ENCODE measurements around the gene CDCA5. TPM values are rescaled to one million over a fixed set of nuclear protein-coding genes. Genes with fewer than 3 reads are reported as not detected.
A peak's percentile ranks its signal among the peaks of the same experiment; 100 is the strongest.
"Not testable (repeated sequence)": the region's sequence is repeated elsewhere in the genome, so short reads cannot be mapped to it uniquely, and the experiment has no call there.

Gene CDCA5
- polyA plus RNA-seq, 1 donor from 2014 or later = 2.0 TPM

DNA sequence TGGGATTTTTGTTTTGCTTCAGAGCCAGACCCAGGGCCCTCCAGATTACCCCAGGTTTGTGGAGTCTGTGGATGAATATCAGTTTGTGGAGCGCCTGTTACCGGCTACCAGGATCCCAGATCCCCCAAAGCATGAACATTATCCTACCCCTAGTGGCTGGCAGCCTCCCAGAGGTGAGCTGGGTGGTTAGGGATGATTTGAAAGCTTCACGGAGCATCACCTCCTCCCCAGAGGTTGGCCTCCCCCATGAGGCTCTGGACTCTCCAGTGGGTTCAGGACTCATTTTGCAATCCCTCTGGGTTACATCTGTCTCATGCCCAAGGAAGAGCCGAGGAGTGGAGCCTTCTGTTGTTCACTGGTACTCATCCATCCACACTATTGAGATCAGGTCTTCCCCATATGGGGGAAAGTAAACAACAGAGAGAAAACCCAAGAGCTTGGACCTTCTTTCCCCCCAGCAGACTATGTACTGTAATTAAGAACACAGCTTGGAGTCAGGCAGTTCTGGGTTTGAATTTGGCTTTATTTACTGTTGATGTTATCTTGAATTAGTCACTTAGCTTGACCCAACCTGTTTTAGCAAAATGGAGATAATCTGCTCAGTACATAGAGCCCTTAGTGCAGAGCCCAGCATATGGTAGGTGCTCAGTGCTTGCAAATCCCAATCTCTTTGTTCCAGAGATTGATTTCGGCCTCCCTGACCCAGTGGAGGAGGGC is 40.8 kb upstream of the CDCA5 start:
- Mint-ChIP-seq H3K27ac (peak overlapping the region in 1 of 3 donors; percentile 72), H3K9me3 (no peaks in the 10 kb centered on the region), H3K27me3 (no peaks in the 10 kb centered on the region), H3K4me3 (peak overlapping the region in 3 of 4 donors; percentile 44 to 85 (median 63)), H3K4me1 (peaks cover 8 to 28% (median 17%) of the 10 kb centered on the region in 3 donors), H3K36me3 (peaks cover 4% of the 10 kb centered on the region)

DNA sequence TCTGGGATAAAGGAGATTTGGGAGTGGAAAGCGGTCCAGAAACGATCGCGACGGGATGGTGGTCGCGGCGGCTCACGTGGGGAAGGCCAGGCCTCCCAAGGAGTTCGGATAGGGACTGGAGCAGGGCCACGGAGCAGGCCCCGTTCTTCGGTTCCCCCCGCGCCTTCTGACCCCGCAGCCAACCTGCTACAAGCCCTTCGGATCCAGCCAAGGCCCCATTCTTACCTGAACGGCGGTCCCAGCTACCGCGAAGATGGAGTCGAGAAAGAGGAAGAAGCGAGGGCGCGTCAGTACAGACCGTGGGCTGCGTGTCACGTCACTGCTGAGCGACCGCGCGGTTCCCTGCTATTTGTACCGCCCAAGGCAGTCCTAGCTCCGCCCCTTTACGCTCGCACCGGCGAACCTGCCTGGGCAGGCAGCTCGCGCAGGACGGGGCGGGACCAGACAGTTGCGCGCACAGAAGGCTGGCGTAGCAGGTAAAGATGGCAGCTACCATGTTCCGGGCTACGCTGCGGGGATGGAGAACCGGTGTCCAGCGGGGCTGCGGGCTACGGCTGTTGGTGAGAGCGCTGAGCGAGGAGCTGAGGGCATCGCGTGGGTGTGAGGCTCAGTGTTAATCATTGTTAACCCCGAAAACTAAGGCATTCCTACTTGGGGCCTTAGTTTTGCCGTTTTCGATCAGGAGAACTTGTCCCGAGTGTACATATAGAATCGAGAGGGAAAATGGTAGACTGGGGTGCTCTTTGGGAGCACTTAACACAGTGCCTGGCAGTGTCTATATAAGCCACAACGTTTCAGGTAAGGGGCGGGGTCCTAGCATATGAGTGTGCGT is 38.2 kb upstream of the CDCA5 start, which contains the start of the genes FAU and MRPL49:
Gene FAU (minus strand): TSS at position 270 of the 832 bp plus-strand sequence. CDS start 321 bp downstream, outside the sequence.
Gene MRPL49 (plus strand): TSS at position 457 of the 832 bp plus-strand sequence. CDS start 26 bp downstream, at position 483.
- Mint-ChIP-seq H3K4me1 (peaks cover 15 to 39% (median 17%) of the 10 kb centered on the region in 3 donors), H3K27ac (peak within 1 kb of the TSS; percentile 98 to 99 (median 99)), H3K36me3 (peaks cover 7% of the 10 kb centered on the region), H3K27me3 (no peaks in the 10 kb centered on the region), H3K9me3 (no peaks in the 10 kb centered on the region), H3K4me3 (peak within 1 kb of the TSS; percentile 95 to 100 (median 99))

DNA sequence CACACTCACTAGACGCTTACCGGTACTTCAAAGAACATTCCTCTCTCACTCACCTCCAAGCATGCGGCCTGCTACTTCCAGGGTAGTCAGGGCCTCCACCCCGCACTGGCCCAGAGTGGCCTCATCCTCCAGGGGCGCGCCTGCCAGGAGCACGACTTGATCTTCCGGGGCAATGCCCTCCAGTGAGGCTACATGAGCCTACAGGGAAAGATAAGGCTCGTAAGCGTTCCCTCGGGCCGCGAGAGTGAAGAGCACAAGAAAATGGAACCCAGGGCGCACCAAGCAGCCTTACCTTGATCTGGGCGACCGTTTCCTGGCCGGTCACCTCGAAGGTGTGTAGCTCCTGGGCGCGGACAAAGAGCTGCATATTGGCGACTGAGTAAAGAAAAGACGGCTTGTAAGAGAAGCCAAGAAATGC is 37.6 kb upstream of the CDCA5 start:
- Mint-ChIP-seq H3K4me3 (peak overlapping the region; percentile 95 to 100 (median 99)), H3K36me3 (peaks cover 7% of the 10 kb centered on the region), H3K27me3 (no peaks in the 10 kb centered on the region), H3K4me1 (peaks cover 15 to 39% (median 21%) of the 10 kb centered on the region in 3 donors), H3K27ac (peak overlapping the region; percentile 98 to 99 (median 99)), H3K9me3 (no peaks in the 10 kb centered on the region)

GRCh38 chr11:65120831-65121230 is 37.0 kb upstream of the CDCA5 start:
- Mint-ChIP-seq H3K4me3 (peak overlapping the region; percentile 95 to 100 (median 99)), H3K36me3 (peaks cover 7% of the 10 kb centered on the region), H3K9me3 (no peaks in the 10 kb centered on the region), H3K4me1 (peaks cover 15 to 41% (median 21%) of the 10 kb centered on the region in 3 donors), H3K27me3 (no peaks in the 10 kb centered on the region), H3K27ac (peak overlapping the region; percentile 98 to 99 (median 99))

DNA sequence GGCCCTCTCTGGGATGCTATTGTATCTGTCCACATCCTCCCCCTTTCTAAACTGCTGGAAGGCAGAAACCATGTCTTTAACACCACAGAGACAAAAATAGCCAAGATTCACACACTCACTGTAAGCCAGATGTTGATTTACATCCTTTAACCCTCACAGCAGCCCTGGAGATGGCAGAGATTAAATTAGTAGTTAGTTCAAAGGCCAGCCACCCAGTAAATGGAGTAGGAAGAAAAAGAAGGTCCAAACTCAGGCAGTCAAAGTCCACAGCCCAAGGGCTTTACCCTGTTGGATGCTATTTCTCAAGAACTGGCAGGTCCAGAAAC is 35.8 kb upstream of the CDCA5 start:
- Mint-ChIP-seq H3K4me3 (peak overlapping the region in 1 of 4 donors; percentile 75), H3K27me3 (no peaks in the 10 kb centered on the region), H3K36me3 (peaks cover 7% of the 10 kb centered on the region), H3K4me1 (peaks cover 15 to 41% (median 21%) of the 10 kb centered on the region in 3 donors), H3K9me3 (no peaks in the 10 kb centered on the region), H3K27ac (peak overlapping the region; percentile 16 to 76 (median 73))

GRCh38 chr11:65118891-65119669 is 35.2 kb upstream of the CDCA5 start:
- H3K36me3 Mint-ChIP-seq, H3K27me3 Mint-ChIP-seq, H3K9me3 Mint-ChIP-seq: not testable (repeated sequence)
- Mint-ChIP-seq H3K4me3 (peak overlapping the region in 3 of 4 donors; percentile 12 to 77 (median 13)), H3K4me1 (peaks cover 15 to 39% (median 19%) of the 10 kb centered on the region in 3 donors), H3K27ac (peak overlapping the region in 2 of 3 donors; percentile 73 to 76)

GRCh38 chr11:65118097-65118837 is 34.4 kb upstream of the CDCA5 start:
- peak overlapping the region; percentile 90 to 94 (median 92) for H3K27ac Mint-ChIP-seq
- no peaks in the 10 kb centered on the region for H3K27me3 Mint-ChIP-seq
- peaks cover 19 to 43% (median 24%) of the 10 kb centered on the region in 3 donors for H3K4me1 Mint-ChIP-seq
- H3K36me3 Mint-ChIP-seq = peaks cover 7% of the 10 kb centered on the region
- H3K4me3 Mint-ChIP-seq = peak overlapping the region; percentile 86 to 94 (median 89)
- no peaks in the 10 kb centered on the region for H3K9me3 Mint-ChIP-seq

DNA sequence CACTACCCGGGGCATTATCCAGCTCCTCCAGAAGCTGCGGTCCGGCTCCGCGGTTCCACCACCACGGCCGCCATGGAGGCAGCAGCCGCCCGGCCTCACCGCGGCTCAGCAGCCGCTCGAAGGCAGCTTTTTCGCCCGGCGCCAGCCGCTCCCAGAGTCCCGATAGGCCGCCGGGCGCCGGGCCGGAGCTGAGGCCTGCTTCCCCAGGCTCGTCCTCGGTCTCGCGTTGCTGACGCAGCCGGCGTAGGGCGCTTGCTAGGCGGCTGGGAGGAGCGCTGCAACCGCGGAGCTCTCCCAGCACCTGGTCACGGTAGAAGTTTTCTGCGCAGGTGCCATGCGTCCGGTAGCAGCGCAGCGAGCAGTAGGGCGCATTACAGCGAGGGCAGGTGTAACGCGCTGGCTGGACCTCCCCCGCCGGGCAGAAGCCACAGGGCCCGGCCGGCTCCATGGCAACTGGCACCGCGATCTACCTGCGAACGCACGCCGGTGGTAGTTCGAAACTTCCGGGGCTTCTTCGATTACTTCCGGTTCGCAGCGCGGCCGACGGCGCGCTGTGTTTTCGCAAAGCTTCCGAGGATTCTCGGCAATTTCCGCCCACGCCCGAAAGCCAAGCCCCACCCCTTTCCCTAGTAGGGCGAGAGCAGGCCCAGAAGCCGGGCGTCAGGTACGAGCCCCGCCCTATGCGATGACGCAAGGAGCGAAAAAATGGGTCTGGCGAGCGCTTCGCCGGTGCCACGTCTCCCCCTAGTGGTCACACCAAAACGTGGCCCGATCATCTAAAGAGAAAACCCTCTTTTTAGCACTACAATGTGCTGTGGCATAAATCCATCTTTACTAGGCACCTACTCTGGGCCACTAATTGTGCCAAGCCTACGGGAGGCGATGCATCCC is 33.6 kb upstream of the CDCA5 start, which contains the start of gene ZNHIT2:
Gene ZNHIT2 (minus strand): TSS at position 496 of the 891 bp plus-strand sequence. CDS start 48 bp downstream, at position 448.
- Mint-ChIP-seq H3K27ac (peak within 1 kb of the TSS; percentile 90 to 94 (median 92)), H3K4me1 (peaks cover 21 to 41% (median 26%) of the 10 kb centered on the region in 3 donors)

GRCh38 chr11:65116370-65117205 is 32.7 kb upstream of the CDCA5 start:
- Mint-ChIP-seq H3K27ac (peak overlapping the region; percentile 31 to 94 (median 90)), H3K4me3 (peak overlapping the region; percentile 86 to 96 (median 90)), H3K36me3 (peaks cover 4% of the 10 kb centered on the region), H3K9me3 (no peaks in the 10 kb centered on the region), H3K27me3 (no peaks in the 10 kb centered on the region), H3K4me1 (peaks cover 15 to 33% (median 22%) of the 10 kb centered on the region in 3 donors)

More for the DNA sequence above, 33.6 kb upstream of the CDCA5 start, which contains the start of gene ZNHIT2:
- no peaks in the 10 kb centered on the region for H3K9me3 Mint-ChIP-seq
- H3K4me3 Mint-ChIP-seq = peak within 1 kb of the TSS; percentile 86 to 96 (median 90)
- no peaks in the 10 kb centered on the region for H3K27me3 Mint-ChIP-seq
- H3K36me3 Mint-ChIP-seq = peaks cover 7% of the 10 kb centered on the region

GRCh38 chr11:65115361-65116082 is 31.7 kb upstream of the CDCA5 start:
- Mint-ChIP-seq H3K4me3 (peak overlapping the region in 3 of 4 donors; percentile 9 to 86 (median 63)), H3K36me3 (peaks cover 3% of the 10 kb centered on the region), H3K4me1 (peaks cover 22 to 36% (median 23%) of the 10 kb centered on the region in 3 donors), H3K27me3 (no peaks in the 10 kb centered on the region), H3K9me3 (no peaks in the 10 kb centered on the region), H3K27ac (peak overlapping the region in 2 of 3 donors; percentile 31 to 90)

- H3K27ac Mint-ChIP-seq = peak overlapping the region in 1 of 3 donors; percentile 90
- peaks cover 23 to 37% (median 25%) of the 10 kb centered on the region in 3 donors for H3K4me1 Mint-ChIP-seq
- peak overlapping the region in 3 of 4 donors; percentile 33 to 86 (median 44) for H3K4me3 Mint-ChIP-seq
- H3K27me3 Mint-ChIP-seq = no peaks in the 10 kb centered on the region
- H3K9me3 Mint-ChIP-seq = no peaks in the 10 kb centered on the region
- peaks cover 3% of the 10 kb centered on the region for H3K36me3 Mint-ChIP-seq
Observed at GRCh38 chr11:65114538-65115171, 30.8 kb upstream of the CDCA5 start.
